Vagina (tissue), 2 donors: Measurements from ENCODE around the gene RAB40C. TPM values are rescaled to one million over a fixed set of nuclear protein-coding genes. Genes with fewer than 3 reads are reported as not detected.

Source experiments
- DNase-seq, 2 donors: peaks; one replicate each; pipeline ENCODE4 v3.0.0-alpha.2; 2017; ENCODE audit errors: extremely low spot score in 2 of 2
- H3K27ac ChIP-seq: fragments of 200-600 bp; sonication (generic); one replicate; pipeline ENCODE4 v1.5.1; 2019
- H3K27me3 ChIP-seq: fragments of 200-600 bp; sonication (generic); one replicate; pipeline ENCODE4 v1.5.1; 2019
- H3K36me3 ChIP-seq, 2 donors: fragments of 200-600 bp; sonication (generic); one replicate each; pipeline ENCODE4 v1.5.1; 2017 to 2019
- H3K4me1 ChIP-seq: fragments of 200-600 bp; sonication (generic); one replicate; pipeline ENCODE4 v1.5.1; 2019
- H3K4me3 ChIP-seq, 2 donors: fragments of 200-600 bp; sonication (generic); 1 replicate in 1 of 2; 2 replicates in 1 of 2; pipeline ENCODE4 v1.5.1; 2016 to 2019
- H3K9me3 ChIP-seq: fragments of 200-600 bp; sonication (generic); one replicate; pipeline ENCODE4 v1.5.1; 2019
- POLR2A ChIP-seq, 2 donors: fragments of 450-650 bp; IDR thresholded peaks; one replicate each; pipeline ENCODE4 v1.6.1; 2017; ENCODE audit warnings: antibody characterized with exemption in 2 of 2, mild to moderate bottlenecking in 2 of 2, moderate library complexity in 2 of 2
- POLR2AphosphoS5 ChIP-seq, 2 donors: sonication (generic); formaldehyde crosslinking; IDR thresholded peaks; one replicate each; pipeline ENCODE4 v1.9.0; 2017; ENCODE audit warnings: antibody characterized with exemption in 2 of 2, mild to moderate bottlenecking in 2 of 2, low read depth in 1 of 2; ENCODE audit not compliant: insufficient read depth in 1 of 2
- intact Hi-C: fragments of 100-400 bp; cut with DNase I; formaldehyde crosslinking; loops from one replicate; pipeline ENCODE4 v1.15.1; 2023
- total RNA-seq: library from RNA; depleted of rRNA; stranded (reverse); fragments of >200 nt; gene quantifications from one replicate; pipeline ENCODE4 v1.2.3, GENCODE V29; 2016
- TF ChIP-seq, protein P1 (sequence below), 3 experiments: fragments of 450-650 bp in 2 of 3; fragments of 200-600 bp in 1 of 3; sonication (generic) in 1 of 3; IDR thresholded peaks; one replicate each; pipeline ENCODE4 v1.5.1; 2017 to 2019; ENCODE audit warnings: antibody characterized with exemption in 3 of 3, mild to moderate bottlenecking in 2 of 3, moderate library complexity in 2 of 3

Gene RAB40C
- total RNA-seq, 1 donor from 2014 or later, result 41.3 TPM

DNA sequence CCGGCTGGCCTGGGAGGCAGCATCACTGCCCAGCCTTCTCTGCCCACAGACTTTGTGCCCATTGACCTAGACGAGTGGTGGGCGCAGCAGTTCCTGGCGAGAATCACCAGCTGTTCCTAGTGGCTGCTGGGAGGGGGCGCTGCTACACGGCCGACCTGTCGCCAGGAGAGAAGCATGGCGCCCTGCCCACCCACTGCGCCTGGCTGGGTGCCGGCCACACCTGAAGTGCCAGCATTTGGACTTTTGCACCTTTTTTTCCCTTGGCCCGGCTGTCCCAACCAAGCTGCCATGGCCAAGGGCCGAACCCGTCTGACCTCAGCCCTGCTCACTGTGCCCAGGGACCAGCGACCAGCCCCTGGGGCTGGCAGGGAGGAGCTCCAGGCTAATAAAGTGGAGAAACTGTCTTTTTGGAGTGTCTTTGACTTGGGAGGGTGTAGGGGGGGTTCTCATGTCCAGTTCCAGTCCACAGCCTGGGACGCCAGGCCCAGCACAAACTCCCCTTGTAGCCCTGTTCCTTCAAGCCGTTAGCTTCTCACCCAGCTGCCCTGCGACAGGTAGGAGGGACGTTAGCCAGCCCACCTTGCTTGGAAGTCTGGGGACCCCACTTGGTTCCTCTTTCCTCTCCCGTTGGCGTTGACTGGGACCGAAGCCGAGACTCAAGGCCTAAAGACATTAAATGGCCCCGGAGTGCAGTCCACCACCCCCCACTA lies 58.4 kb downstream of the RAB40C start:
- no peaks in the 10 kb centered on the region for H3K27me3 ChIP-seq
- no peaks in the 10 kb centered on the region for H3K36me3 ChIP-seq
- H3K9me3 ChIP-seq, result no peaks in the 10 kb centered on the region
- peak overlapping the region; percentile 75 for H3K27ac ChIP-seq
- H3K4me3 ChIP-seq, result peak overlapping the region; percentile 62 to 72
- H3K4me1 ChIP-seq, result peaks cover 51% of the 10 kb centered on the region
- TF ChIP-seq POLR2AphosphoS5 (IDR thresholded peaks at IDR 0.05; ENCODE audit: insufficient read depth in 1 of 2, low read depth in 1 of 2) (no peak), POLR2A (IDR thresholded peaks at IDR 0.05) (no peak)
- TF ChIP-seq, protein P1, sequence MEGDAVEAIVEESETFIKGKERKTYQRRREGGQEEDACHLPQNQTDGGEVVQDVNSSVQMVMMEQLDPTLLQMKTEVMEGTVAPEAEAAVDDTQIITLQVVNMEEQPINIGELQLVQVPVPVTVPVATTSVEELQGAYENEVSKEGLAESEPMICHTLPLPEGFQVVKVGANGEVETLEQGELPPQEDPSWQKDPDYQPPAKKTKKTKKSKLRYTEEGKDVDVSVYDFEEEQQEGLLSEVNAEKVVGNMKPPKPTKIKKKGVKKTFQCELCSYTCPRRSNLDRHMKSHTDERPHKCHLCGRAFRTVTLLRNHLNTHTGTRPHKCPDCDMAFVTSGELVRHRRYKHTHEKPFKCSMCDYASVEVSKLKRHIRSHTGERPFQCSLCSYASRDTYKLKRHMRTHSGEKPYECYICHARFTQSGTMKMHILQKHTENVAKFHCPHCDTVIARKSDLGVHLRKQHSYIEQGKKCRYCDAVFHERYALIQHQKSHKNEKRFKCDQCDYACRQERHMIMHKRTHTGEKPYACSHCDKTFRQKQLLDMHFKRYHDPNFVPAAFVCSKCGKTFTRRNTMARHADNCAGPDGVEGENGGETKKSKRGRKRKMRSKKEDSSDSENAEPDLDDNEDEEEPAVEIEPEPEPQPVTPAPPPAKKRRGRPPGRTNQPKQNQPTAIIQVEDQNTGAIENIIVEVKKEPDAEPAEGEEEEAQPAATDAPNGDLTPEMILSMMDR (IDR thresholded peaks at IDR 0.05), result no peak
- DNase-seq, result no peak
- intact Hi-C loops, result loop anchor here (10.0 kb wide), 1 partner anchor 263 kb away; the partner anchor contains the start of gene PGAP6

DNA sequence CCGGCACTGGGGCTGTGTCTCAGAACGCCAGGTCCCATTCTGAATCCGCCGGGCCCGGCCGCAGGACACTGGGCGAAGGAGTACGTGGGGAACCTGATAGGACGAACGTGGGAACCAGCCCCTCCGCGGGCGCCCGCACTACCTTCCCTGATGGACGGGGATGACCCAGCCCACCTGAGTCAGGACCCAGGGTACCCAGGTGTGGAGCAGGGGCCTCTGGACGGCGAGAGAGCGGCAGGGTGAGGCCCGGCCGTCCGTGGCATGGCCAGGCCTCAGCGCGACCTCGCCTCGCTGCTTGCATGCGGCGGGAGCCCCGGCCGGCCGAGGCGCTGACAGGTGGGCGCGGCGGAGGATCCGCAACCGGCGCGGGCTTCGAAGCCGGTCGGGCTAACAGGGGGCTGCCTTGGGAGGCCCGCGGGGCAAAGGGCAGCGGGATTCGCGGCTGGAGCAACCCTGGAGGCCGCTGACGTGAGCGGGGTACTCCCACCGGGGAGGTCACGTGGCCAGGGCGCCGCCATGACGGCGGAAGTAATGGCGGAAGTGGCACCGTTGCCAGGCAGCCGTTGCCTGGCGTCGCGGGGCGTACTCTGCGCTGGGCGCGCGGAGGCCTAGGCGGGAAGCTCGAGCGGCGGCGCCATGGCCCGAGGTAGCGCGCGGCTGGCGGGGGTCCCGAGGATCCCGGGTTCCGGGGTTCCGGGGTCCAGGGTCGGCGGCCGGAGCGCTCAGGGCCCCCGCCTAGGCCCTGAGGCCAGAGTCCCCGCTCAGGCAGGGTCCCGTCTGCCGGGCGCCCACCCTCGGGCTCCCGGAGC lies 59.1 kb downstream of the RAB40C start, which contains the start of gene WDR90:
Gene WDR90 (plus strand): TSS at position 585 of the 809 bp plus-strand sequence. CDS start 52 bp downstream, at position 637.
- H3K36me3 ChIP-seq, result no peaks in the 10 kb centered on the region
- H3K27ac ChIP-seq, result peak within 1 kb of the TSS; percentile 75
- H3K4me3 ChIP-seq, result peak within 1 kb of the TSS; percentile 62 to 72
- H3K9me3 ChIP-seq, result no peaks in the 10 kb centered on the region
- H3K27me3 ChIP-seq, result no peaks in the 10 kb centered on the region
- H3K4me1 ChIP-seq, result peaks cover 43% of the 10 kb centered on the region
- TF ChIP-seq, protein P1 (IDR thresholded peaks at IDR 0.05), result no peak
- TF ChIP-seq POLR2A (IDR thresholded peaks at IDR 0.05), result peak in 1 of 2 donors; percentile 39
- peak in 1 of 2 donors; percentile 71 for TF ChIP-seq POLR2AphosphoS5 (IDR thresholded peaks at IDR 0.05; ENCODE audit: insufficient read depth in 1 of 2, low read depth in 1 of 2)
- intact Hi-C loops, result loop anchor here (10.0 kb wide), 1 partner anchor 264 kb away; the partner anchor contains the start of gene PGAP6
- DNase-seq, result no peak

GRCh38 chr16:649631-650030 lies 59.8 kb downstream of the RAB40C start:
- H3K36me3 ChIP-seq, result no peaks in the 10 kb centered on the region
- H3K4me1 ChIP-seq, result peaks cover 43% of the 10 kb centered on the region
- peak overlapping the region; percentile 62 to 72 for H3K4me3 ChIP-seq
- peak overlapping the region; percentile 75 for H3K27ac ChIP-seq
- H3K9me3 ChIP-seq, result no peaks in the 10 kb centered on the region
- intact Hi-C loops, result loop anchor here (10.0 kb wide), 1 partner anchor 265 kb away; the partner anchor contains the start of gene PGAP6
- DNase-seq, result no peak
- no peak for TF ChIP-seq POLR2A (IDR thresholded peaks at IDR 0.05)
- TF ChIP-seq, protein P1 (IDR thresholded peaks at IDR 0.05), result no peak
- TF ChIP-seq POLR2AphosphoS5 (IDR thresholded peaks at IDR 0.05; ENCODE audit: insufficient read depth in 1 of 2, low read depth in 1 of 2), result no peak
- no peaks in the 10 kb centered on the region for H3K27me3 ChIP-seq

DNA sequence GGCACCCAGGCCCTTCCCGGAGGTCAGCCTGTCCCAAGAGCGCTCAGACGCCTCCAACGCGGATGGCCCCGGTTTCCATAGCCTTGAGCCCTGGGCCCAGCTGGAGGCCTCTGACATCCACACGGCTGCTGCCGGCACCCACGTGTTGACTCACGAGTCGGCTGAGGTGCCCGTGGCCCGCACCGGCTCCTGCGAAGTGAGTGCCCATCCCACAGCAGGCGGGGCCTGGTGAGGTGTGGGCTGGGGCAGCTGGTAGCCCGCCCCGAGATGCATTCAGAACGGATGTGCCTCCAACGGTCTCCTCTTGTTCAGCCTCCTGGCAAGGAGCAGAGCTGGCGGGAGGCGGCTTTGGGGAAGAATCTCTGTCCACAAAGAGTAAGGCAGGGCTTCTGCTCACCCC lies 62.0 kb downstream of the RAB40C start:
- intact Hi-C loops, result no loop called here
- TF ChIP-seq, protein P1 (IDR thresholded peaks at IDR 0.05), result no peak
- TF ChIP-seq POLR2AphosphoS5 (IDR thresholded peaks at IDR 0.05; ENCODE audit: insufficient read depth in 1 of 2, low read depth in 1 of 2) (no peak), POLR2A (IDR thresholded peaks at IDR 0.05) (no peak)

More for the DNA sequence above, 62.0 kb downstream of the RAB40C start:
- Histone ChIP-seq H3K27me3 (no peaks in the 10 kb centered on the region), H3K4me1 (peaks cover 27% of the 10 kb centered on the region), H3K9me3 (no peaks in the 10 kb centered on the region), H3K4me3 (no peak overlapping the region), H3K36me3 (no peaks in the 10 kb centered on the region), H3K27ac (no peak overlapping the region)
- DNase-seq, result no peak
